HepG2 (cell line): ENCODE data around the gene VSTM4. TPM values are rescaled to one million over a fixed set of nuclear protein-coding genes. Genes with fewer than 3 reads are reported as not detected.

Experiments used
- ATAC-seq: fragments of 200-7000 bp; cut with Tn5 transposase; 3 replicates; pipeline ENCODE4 v1.9.1; 2020; ENCODE audit warnings: mild to moderate bottlenecking, moderate library complexity
- BruUV-seq: library from RNA; stranded (reverse); fragments of 400-500 nt; replicated peaks from 2 replicates; lab custom pipeline; 2021; lab: Mats Ljungman, UMichigan
- CTCF ChIA-PET: fragments of 300-600 bp; formaldehyde crosslinking; extraction: SDS; loops from one replicate; lab custom pipeline; 2021; ENCODE audit warnings: low total read pairs, inconsistent platforms, low intra/inter-chr PET ratio; lab: Yijun Ruan, JAX
- POLR2A ChIA-PET: fragments of 350-600 bp; sonication (Branson Sonifier 250); formaldehyde crosslinking; loops from one replicate; lab custom pipeline; 2020; ENCODE audit warnings: antibody characterized with exemption, inconsistent platforms; lab: Yijun Ruan, JAX
- DNase-seq: peaks from one replicate; pipeline ENCODE4 v3.0.0-alpha.2; 2015; ENCODE audit warnings: low spot score
- FAIRE-seq: peaks from 3 replicates; lab custom pipeline; 2011; peaks lifted over from hg19 to GRCh38; lab: Jason Lieb, UNC
- H2AFZ ChIP-seq: one replicate; pipeline ENCODE4 v1.6.1; 2011; ENCODE audit warnings: low read length, inconsistent platforms
- H3K27ac ChIP-seq: fragments of 300-600 bp; 3 replicates; pipeline ENCODE4 v1.8.0; 2011; ENCODE audit warnings: mixed run types, mild to moderate bottlenecking, mixed read lengths, low read length, inconsistent platforms; ENCODE audit not compliant: insufficient read depth; ENCODE audit errors: extremely low read length
- H3K27me3 ChIP-seq, 2 experiments: fragments of 200-600 bp in 1 of 2; 2 replicates in 1 of 2; 3 replicates in 1 of 2; pipeline versions ENCODE4 v1.6.0 to v1.8.0; 2011; ENCODE audit warnings: low read length in 2 of 2, mild to moderate bottlenecking in 2 of 2, moderate library complexity in 2 of 2, inconsistent platforms in 1 of 2; ENCODE audit not compliant: insufficient read depth in 2 of 2, control insufficient read depth in 1 of 2
- H3K36me3 ChIP-seq, 2 experiments: fragments of 200-600 bp in 1 of 2; replicated peaks in 1 of 2; 2 replicates in 1 of 2; 3 replicates in 1 of 2; pipeline versions ENCODE4 v1.5.1 to v1.8.0; 2011; ENCODE audit warnings: low read length in 2 of 2, inconsistent platforms in 1 of 2; ENCODE audit not compliant: insufficient read depth in 2 of 2, control insufficient read depth in 1 of 2
- H3K4me1 ChIP-seq: 2 replicates; pipeline ENCODE4 v1.5.1; 2012; ENCODE audit warnings: low read length, inconsistent platforms; ENCODE audit not compliant: insufficient read depth
- H3K4me2 ChIP-seq: 2 replicates; pipeline ENCODE4 v1.6.0; 2011; ENCODE audit warnings: low read depth, low read length, inconsistent platforms
- H3K4me3 ChIP-seq, 3 experiments: fragments of 200-600 bp in 1 of 3; sonication (generic), shearing (Covaris generic) in 1 of 3; replicated peaks in 1 of 3; 2 replicates each; pipeline ENCODE4 v1.5.1; 2011 to 2016; ENCODE audit warnings: low read length in 3 of 3, inconsistent platforms in 2 of 3, low read depth in 2 of 3, mild to moderate bottlenecking in 2 of 3, control low read depth in 1 of 3, mixed read lengths in 1 of 3; ENCODE audit not compliant: insufficient read depth in 1 of 3
- H3K79me2 ChIP-seq: one replicate; pipeline ENCODE4 v1.6.1; 2011; ENCODE audit warnings: low read length, inconsistent platforms; ENCODE audit not compliant: insufficient read depth
- H3K9ac ChIP-seq: 2 replicates; pipeline ENCODE4 v1.6.0; 2011; ENCODE audit warnings: mild to moderate bottlenecking, low read depth, low read length, inconsistent platforms; ENCODE audit not compliant: insufficient read depth
- H3K9me3 ChIP-seq: 2 replicates; pipeline ENCODE4 v1.5.1; 2012; ENCODE audit warnings: mild to moderate bottlenecking, low read length
- H4K20me1 ChIP-seq: 2 replicates; pipeline ENCODE4 v1.6.0; 2011; ENCODE audit warnings: inconsistent platforms, mild to moderate bottlenecking, low read length, moderate library complexity; ENCODE audit not compliant: insufficient read depth
- KDM6A ChIP-seq: IDR thresholded peaks from 2 replicates; pipeline ENCODE4 v1.6.1; 2016; ENCODE audit warnings: low read depth
- PHB2 ChIP-seq: fragments of 450-650 bp; IDR thresholded peaks from 2 replicates; pipeline ENCODE4 v1.6.1; 2018; ENCODE audit not compliant: partially characterized antibody
- RAD21 ChIP-seq: fragments of 450-650 bp; formaldehyde crosslinking; IDR thresholded peaks from 2 replicates; pipeline ENCODE4 v1.5.0; 2020; ENCODE audit warnings: mild to moderate bottlenecking
- SALL1 ChIP-seq: sonication (generic); formaldehyde crosslinking; IDR thresholded peaks from 2 replicates; pipeline ENCODE4 v1.8.0; 2022; ENCODE audit warnings: mild to moderate bottlenecking, missing genetic modification reagents
- SIN3B ChIP-seq: fragments of 150-350 bp; IDR thresholded peaks from 2 replicates; pipeline ENCODE4 v1.6.1; 2014; ENCODE audit warnings: low read length
- SMC3 ChIP-seq: IDR thresholded peaks from 2 replicates; pipeline ENCODE4 v1.6.1; 2011; ENCODE audit warnings: low read length, improper control_type of control experiment
- STAG1 ChIP-seq: sonication (generic); formaldehyde crosslinking; IDR thresholded peaks from 2 replicates; pipeline ENCODE4 v1.4.0; 2020; ENCODE audit warnings: missing genetic modification reagents
- XRCC5 ChIP-seq: fragments of 200-400 bp; formaldehyde crosslinking; optimal IDR thresholded peaks from 2 replicates; pipeline ENCODE3; 2017; ENCODE audit warnings: mild to moderate bottlenecking, low read length
- ZBTB8A ChIP-seq: sonication (generic); formaldehyde crosslinking; IDR thresholded peaks from 2 replicates; pipeline ENCODE4 v1.4.0; 2020; ENCODE audit warnings: mild to moderate bottlenecking, low read depth, missing genetic modification reagents, borderline replicate concordance
- ZNF253 ChIP-seq: sonication (generic); formaldehyde crosslinking; IDR thresholded peaks from 2 replicates; pipeline ENCODE4 v1.8.0; 2022; ENCODE audit warnings: mild to moderate bottlenecking, missing genetic modification reagents, borderline replicate concordance
- ZNF550 ChIP-seq: sonication (generic); formaldehyde crosslinking; IDR thresholded peaks from 2 replicates; pipeline ENCODE4 v1.4.0; 2020; ENCODE audit warnings: mild to moderate bottlenecking, missing genetic modification reagents, borderline replicate concordance
- ZNF775 ChIP-seq: sonication (generic); formaldehyde crosslinking; IDR thresholded peaks from 2 replicates; pipeline ENCODE4 v1.4.0; 2020; ENCODE audit warnings: missing genetic modification reagents, mild to moderate bottlenecking, moderate library complexity, borderline replicate concordance
- WGBS: methylation state at CpG from one replicate; pipeline ENCODE4 v1.1.6; 2017; ENCODE audit warnings: low lambda C conversion rate; 5-methylcytosine and 5-hydroxymethylcytosine counted together
- in situ Hi-C: cut with HindIII; loops from 2 replicates; pipeline ENCODE4 v1.10.0; 2017; ENCODE audit warnings: low pct_unique_long_range_greater_than_20kb; ENCODE audit not compliant: extremely low pct_ligation_motif_present
- intact Hi-C: fragments of 100-400 bp; cut with micrococcal nuclease; formaldehyde crosslinking; loops from one replicate; pipeline ENCODE4 v1.10.0; 2022; ENCODE audit not compliant: unreplicated experiment
- polyA plus RNA-seq, 8 experiments: library from polyadenylated mRNA; depleted of rRNA in 3 of 8; stranded (reverse) in 7 of 8; unstranded in 1 of 8; fragments of >200 nt; fragmentation: Illumina TruSeq in 4 of 8; extraction: Trizol in 4 of 8; gene quantifications; 2 replicates each; pipeline versions ENCODE4 v1.2.1 to v1.2.3, GENCODE V29; 2011 to 2016; ENCODE audit warnings: low read depth in 4 of 8, missing spikeins in 1 of 8, mixed read lengths in 1 of 8; ENCODE audit not compliant: insufficient read depth in 1 of 8
- total RNA-seq, 5 experiments: library from RNA; depleted of rRNA; stranded (reverse); fragments of >200 nt; fragmentation: Illumina TruSeq; extraction: Trizol; gene quantifications; 2 replicates each; pipeline ENCODE4 v1.2.3, GENCODE V29; 2016; ENCODE audit warnings: low read depth in 1 of 5
- TF ChIP-seq, protein P1 (sequence below): sonication (generic); formaldehyde crosslinking; IDR thresholded peaks from 2 replicates; pipeline ENCODE4 v1.5.0; 2020; ENCODE audit warnings: mild to moderate bottlenecking, missing genetic modification reagents, moderate library complexity
- TF ChIP-seq, protein P2 (sequence below): sonication (generic); formaldehyde crosslinking; IDR thresholded peaks from 2 replicates; pipeline ENCODE4 v1.4.0; 2020; ENCODE audit warnings: missing genetic modification reagents

The VSTM4 gene
- total and polyA plus RNA-seq, 2 of the 13 experiments (the other 11 are each of a cell fraction or from before 2014, with no cell fraction given): not detected

DNA sequence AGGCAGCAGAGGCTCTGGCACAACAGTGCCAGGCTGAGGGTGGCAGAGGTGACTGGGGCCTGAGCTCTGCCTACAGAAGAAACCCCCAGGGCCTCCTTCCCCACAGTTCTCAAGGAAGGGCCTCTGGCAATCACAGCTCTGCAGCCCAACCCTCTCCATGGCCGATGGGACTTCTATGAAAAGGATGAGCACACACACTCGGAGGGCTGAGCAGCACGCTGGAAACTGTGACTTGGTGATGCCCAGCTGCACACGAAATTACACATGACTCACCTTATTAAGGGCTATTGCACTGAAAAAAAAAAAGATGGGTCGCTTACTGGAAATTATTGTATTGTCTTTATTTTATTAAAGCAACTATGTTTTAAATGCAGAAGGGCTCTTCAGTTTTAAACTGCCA, 132.7 kb downstream of the VSTM4 start:
- H3K27ac ChIP-seq: no peak overlapping the region
- H3K4me1 ChIP-seq: no peaks in the 10 kb centered on the region
- H3K9ac ChIP-seq: no peak overlapping the region
- no peak overlapping the region for H3K4me2 ChIP-seq
- DNase-seq (no peak), FAIRE-seq (no peak), ATAC-seq (no peak)
- WGBS: 0% methylated on average over 5 of the region's 5 CpGs
- peaks cover 0 to 3% of the 10 kb centered on the region in 2 experiments; a peak in 3 of 5 replicates for H3K27me3 ChIP-seq
- H3K79me2 ChIP-seq: no peaks in the 10 kb centered on the region
- no peak overlapping the region for H2AFZ ChIP-seq
- no peaks in the 10 kb centered on the region for H3K36me3 ChIP-seq
- CTCF ChIA-PET: no interaction called here
- POLR2A ChIA-PET: no interaction called here
- intact Hi-C loops (loop anchor here (5.0 kb wide), 1 partner anchor 325 kb away; no protein-coding TSS in a partner anchor), in situ Hi-C loops (no loop called here)
- H3K9me3 ChIP-seq: no peaks in the 10 kb centered on the region
- no peak for TF ChIP-seq ZNF253 (CRISPR knock-in tag)
- no peaks in the 10 kb centered on the region for H4K20me1 ChIP-seq
- no TSS peak for BruUV-seq
- no peak overlapping the region for H3K4me3 ChIP-seq

DNA sequence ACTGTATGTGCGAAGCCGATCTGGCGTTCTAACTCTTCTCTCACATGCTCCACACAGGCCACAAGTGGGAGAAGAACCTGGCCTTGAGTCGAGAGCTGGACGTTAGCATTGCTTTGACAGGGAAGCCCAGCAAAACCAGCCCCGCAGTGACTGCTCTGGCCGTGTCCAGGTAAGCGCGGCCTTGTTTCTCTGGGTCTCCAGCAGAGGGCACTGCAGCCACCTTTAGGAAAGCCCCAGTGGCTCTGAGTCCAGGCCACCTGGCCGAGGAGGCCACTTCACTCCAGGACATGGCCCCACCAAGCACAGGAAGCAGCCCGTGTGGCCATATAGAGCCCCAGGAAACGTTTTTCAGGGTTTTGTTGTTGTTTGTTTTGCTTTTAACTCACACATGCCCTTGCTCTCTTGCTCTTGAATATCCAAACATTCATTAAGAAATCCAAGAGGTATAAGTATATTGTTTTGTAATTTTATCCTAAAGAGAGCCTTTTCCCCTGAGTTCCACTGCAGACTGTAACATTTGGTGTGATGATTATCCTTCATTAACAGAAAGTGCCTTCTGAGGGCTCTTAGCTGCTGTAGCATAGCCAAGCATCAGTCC, 133.9 kb downstream of the VSTM4 start:
- intact Hi-C loops: loop anchor here (5.0 kb wide), 1 partner anchor 324 kb away; no protein-coding TSS in a partner anchor
- Histone ChIP-seq H3K27ac (no peak overlapping the region), H3K4me2 (no peak overlapping the region), H3K9me3 (no peaks in the 10 kb centered on the region), H3K27me3 (peaks cover 0 to 3% of the 10 kb centered on the region in 2 experiments; a peak in 2 of 5 replicates), H3K79me2 (no peaks in the 10 kb centered on the region), H3K9ac (no peak overlapping the region)
- BruUV-seq: no TSS peak
- no peak for FAIRE-seq
- TF ChIP-seq KDM6A (CRISPR knock-in tag): no peak
- peak; percentile 44 for TF ChIP-seq XRCC5
- TF ChIP-seq PHB2: no peak
- peak; percentile 39; the same call in 1 of the 2 replicates for TF ChIP-seq SMC3
- TF ChIP-seq STAG1 (CRISPR knock-in tag): peak; percentile 75
- TF ChIP-seq SIN3B: no peak
- no peak for TF ChIP-seq ZNF775 (CRISPR knock-in tag)
- 0 out of 2 replicates have a peak, but pooled peaks have one; percentile 24 for TF ChIP-seq SALL1 (CRISPR knock-in tag)
- TF ChIP-seq, protein P1, sequence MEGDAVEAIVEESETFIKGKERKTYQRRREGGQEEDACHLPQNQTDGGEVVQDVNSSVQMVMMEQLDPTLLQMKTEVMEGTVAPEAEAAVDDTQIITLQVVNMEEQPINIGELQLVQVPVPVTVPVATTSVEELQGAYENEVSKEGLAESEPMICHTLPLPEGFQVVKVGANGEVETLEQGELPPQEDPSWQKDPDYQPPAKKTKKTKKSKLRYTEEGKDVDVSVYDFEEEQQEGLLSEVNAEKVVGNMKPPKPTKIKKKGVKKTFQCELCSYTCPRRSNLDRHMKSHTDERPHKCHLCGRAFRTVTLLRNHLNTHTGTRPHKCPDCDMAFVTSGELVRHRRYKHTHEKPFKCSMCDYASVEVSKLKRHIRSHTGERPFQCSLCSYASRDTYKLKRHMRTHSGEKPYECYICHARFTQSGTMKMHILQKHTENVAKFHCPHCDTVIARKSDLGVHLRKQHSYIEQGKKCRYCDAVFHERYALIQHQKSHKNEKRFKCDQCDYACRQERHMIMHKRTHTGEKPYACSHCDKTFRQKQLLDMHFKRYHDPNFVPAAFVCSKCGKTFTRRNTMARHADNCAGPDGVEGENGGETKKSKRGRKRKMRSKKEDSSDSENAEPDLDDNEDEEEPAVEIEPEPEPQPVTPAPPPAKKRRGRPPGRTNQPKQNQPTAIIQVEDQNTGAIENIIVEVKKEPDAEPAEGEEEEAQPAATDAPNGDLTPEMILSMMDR (CRISPR knock-in tag): peak; percentile 86
- no peak for TF ChIP-seq ZNF550 (CRISPR knock-in tag)
- TF ChIP-seq, protein P2, sequence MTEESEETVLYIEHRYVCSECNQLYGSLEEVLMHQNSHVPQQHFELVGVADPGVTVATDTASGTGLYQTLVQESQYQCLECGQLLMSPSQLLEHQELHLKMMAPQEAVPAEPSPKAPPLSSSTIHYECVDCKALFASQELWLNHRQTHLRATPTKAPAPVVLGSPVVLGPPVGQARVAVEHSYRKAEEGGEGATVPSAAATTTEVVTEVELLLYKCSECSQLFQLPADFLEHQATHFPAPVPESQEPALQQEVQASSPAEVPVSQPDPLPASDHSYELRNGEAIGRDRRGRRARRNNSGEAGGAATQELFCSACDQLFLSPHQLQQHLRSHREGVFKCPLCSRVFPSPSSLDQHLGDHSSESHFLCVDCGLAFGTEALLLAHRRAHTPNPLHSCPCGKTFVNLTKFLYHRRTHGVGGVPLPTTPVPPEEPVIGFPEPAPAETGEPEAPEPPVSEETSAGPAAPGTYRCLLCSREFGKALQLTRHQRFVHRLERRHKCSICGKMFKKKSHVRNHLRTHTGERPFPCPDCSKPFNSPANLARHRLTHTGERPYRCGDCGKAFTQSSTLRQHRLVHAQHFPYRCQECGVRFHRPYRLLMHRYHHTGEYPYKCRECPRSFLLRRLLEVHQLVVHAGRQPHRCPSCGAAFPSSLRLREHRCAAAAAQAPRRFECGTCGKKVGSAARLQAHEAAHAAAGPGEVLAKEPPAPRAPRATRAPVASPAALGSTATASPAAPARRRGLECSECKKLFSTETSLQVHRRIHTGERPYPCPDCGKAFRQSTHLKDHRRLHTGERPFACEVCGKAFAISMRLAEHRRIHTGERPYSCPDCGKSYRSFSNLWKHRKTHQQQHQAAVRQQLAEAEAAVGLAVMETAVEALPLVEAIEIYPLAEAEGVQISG: 0 out of 2 replicates have a peak, but pooled peaks have one; percentile 22
- TF ChIP-seq ZBTB8A (CRISPR knock-in tag): no peak
- TF ChIP-seq RAD21 (CRISPR knock-in tag): peak; percentile 72
- TF ChIP-seq, all 625 proteins: peak for 7
- 39% methylated on average over 6 of the region's 12 CpGs for WGBS
- no peaks in the 10 kb centered on the region for H4K20me1 ChIP-seq
- ChIA-PET POLR2A (no interaction called here), CTCF (no interaction called here)
- no peak overlapping the region for H3K4me3 ChIP-seq
- no peak overlapping the region for H2AFZ ChIP-seq
- H3K36me3 ChIP-seq: no peaks in the 10 kb centered on the region
- DNase-seq (peak; percentile 24), ATAC-seq (peak; percentile 97)
- in situ Hi-C loops: no loop called here
- H3K4me1 ChIP-seq: no peaks in the 10 kb centered on the region
